HG02798 (cell line): ENCODE data around the gene PCDHB3.
"Not testable (repeated sequence)": the region's sequence is repeated elsewhere in the genome, so short reads cannot be mapped to it uniquely, and the experiment has no call there.

Experiments used
- ATAC-seq: cut with Tn5 transposase; IDR thresholded peaks from one replicate; pipeline ENCODE4 v1.9.1; 2021; ENCODE audit warnings: mild to moderate bottlenecking; ENCODE audit not compliant: unreplicated experiment, poor library complexity

PCDHB3 gene

DNA sequence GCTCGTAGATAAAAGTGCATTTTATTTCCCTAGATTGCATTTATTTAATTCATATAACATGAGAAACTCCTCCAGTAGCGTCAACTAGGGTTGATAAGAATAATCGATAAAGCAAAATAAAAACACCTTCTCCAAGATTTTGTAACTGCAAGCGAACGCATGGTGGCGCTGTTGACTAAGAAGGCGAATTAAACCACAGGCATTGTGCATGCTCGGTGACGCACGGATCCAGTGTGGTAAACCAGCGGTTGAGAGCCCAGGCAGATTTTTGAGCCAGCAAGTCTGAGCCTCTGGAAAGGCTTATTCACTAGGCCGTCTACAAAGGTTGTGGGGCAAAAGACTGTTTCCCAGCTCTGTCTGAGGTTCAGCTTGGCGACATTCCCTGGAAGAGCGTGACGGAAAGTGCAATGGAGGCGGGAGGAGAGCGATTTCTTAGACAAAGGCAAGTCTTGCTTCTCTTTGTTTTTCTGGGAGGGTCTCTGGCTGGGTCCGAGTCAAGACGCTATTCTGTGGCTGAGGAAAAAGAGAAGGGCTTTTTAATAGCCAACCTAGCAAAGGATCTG is at the start of gene PCDHB3:
PCDHB3 (plus strand) TSS at position 231 of the 563 bp plus-strand sequence; CDS start at position 408, 177 bp downstream.
- no peak for ATAC-seq

DNA sequence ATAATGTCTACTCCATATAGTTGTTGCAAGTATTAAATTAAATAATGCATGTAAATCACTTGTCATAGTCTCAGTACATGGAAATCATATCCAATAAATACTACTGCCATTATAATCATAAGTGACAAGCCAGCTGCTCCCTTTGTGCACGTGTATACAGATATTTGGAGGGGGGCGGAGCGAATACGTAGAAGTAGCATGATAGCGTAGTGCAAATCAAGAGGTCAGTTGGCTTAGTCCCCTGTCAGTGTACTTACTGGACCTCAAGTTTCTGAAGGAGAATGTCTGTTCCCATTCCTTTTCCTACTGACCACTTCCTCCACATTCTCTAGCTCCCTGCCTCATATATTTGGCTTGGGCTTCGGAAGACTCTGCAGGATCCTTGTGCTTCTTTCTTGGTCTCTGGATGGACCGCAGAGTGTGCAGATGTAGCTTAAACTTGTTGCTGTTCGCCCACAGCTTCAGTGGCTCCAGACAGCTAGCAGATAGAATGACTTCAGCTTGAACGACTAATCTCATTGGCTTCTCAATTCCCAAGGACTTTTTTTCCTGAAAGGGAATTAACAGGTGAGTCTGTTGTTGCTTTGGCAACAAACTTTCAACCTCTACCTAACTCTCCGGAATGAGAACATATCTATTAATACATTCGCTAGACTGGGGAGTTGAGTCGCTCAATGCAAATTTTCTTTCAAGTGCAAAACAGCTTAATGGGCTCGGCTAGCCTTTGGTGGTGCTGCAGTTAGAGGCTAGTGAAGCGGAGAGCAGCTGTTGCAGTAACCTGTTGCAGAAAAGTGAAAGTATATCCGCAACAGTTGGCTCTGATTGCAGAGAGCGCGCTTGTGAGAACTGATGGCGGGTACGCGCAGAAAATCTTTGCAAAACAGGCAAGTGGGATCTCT is 49.4 kb upstream of the PCDHB3 start, which contains the start of gene PCDHB1:
PCDHB1 (plus strand) TSS at position 753 of the 899 bp plus-strand sequence; CDS start at position 850, 97 bp downstream.
- ATAC-seq, result no peak

DNA sequence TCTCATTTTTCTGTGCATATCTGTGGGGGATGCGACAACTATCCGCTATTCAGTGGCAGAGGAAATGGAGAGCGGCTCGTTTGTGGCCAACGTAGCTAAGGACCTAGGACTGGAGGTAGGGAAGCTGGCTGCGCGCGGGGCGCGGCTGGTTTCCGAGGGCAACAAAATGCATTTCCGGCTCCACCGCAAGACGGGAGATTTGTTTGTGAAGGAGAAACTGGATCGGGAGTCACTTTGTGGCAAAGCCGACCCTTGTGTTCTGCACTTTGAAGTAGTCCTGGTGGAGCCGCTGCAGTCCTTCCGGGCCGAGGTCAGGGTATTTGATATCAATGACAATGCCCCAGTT is 48.8 kb upstream of the PCDHB3 start:
- ATAC-seq, result no peak

DNA sequence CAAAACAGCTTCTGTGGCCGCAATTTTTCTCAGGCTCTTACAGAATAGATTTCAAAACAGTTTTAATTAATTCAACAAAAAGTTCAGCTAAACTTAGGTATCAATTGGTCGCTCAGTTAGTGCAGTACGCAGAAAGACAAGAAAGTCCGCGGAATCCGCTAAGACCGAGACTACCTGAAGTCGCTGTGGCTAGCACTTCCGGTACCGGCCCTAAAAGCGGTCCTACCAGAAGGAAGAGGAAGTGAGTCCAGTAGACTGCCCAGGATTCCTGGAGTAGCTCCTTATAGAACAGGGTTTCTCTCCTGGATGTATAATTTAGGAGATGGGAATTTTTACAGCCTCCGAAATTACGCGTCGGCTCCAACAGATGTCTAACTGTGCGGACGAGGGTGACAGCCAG is 22.4 kb upstream of the PCDHB3 start:
- no peak for ATAC-seq

DNA sequence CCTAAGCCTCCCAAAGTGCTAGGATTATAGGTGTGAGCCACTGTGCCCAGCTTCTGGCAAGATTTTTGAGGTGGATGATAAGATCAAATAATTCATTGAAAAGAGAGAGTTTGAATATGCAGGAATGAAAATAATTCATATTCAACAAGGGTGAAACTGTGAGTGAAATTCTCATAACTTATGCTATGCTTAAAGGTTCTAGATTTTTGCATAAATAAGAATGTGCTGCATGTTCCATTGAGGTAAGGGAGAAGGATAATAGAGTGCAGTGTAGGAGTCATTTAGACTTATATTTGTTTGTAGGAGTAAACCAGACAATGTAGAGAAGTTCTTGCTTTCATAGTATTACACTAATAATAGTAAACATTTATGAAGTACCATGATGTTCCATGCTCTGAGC is 18.0 kb upstream of the PCDHB3 start:
- no peak for ATAC-seq

DNA sequence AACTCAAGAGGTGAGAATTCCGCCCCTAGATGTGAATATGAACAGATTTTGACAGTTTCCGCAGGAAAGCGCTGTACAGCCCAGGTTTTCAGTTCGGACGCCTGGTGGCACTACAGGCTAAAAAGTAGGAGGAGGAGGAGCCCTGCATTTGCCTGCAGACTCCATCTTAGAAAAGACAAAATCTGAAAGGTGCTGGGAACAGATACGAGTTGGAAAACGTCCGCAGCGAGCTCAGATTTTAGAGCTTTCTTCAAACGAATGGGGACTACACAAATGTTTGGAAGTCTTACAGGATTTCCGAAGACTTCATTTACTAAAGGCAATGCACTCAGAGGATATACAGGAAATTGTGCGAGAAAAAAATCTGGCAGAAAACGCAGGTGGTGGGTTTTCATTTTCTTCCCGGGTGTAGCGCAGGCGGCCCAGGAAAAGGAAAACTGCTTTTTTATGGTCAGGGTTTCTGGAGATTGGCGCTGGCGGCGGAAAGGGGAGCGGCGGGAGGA is 15.7 kb upstream of the PCDHB3 start:
- no peak for ATAC-seq

DNA sequence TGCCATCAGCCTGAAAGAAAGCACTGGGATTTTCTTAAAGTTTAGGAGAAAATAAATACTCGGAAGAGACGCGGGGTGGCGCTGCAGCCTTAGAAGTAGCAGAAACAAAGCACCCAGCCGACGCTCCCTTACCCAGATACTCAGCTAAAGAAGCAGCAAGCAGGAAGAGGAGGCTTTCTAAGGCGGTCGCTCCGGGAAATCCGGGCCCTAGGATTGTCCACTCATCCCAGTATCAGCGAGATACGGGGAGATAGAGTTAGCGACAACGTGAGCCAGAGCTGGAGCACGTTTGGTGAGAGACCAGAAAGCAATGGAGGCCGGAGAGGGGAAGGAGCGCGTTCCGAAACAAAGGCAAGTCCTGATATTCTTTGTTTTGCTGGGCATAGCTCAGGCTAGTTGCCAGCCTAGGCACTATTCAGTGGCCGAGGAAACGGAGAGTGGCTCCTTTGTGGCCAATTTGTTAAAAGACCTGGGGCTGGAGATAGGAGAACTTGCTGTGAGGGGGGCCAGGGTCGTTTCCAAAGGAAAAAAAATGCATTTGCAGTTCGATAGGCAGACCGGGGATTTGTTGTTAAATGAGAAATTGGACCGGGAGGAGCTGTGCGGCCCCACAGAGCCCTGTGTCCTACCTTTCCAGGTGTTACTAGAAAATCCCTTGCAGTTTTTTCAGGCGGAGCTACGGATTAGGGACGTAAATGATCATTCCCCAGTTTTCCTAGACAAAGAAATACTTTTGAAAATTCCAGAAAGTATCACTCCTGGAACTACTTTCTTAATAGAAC is 5.6 kb upstream of the PCDHB3 start, which contains the start of gene PCDHB2:
PCDHB2 (plus strand) TSS at position 135 of the 782 bp plus-strand sequence; CDS start at position 311, 176 bp downstream.
- no peak for ATAC-seq

DNA sequence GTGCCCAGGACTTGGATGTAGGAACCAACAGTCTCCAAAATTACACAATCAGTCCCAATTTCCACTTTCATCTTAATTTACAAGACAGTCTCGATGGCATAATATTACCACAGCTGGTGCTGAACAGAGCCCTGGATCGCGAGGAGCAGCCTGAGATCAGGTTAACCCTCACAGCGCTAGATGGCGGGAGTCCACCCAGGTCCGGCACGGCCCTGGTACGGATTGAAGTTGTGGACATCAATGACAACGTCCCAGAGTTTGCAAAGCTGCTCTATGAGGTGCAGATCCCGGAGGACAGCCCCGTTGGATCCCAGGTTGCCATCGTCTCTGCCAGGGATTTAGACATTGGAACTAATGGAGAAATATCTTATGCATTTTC is 5.0 kb upstream of the PCDHB3 start:
- ATAC-seq, result no peak

DNA sequence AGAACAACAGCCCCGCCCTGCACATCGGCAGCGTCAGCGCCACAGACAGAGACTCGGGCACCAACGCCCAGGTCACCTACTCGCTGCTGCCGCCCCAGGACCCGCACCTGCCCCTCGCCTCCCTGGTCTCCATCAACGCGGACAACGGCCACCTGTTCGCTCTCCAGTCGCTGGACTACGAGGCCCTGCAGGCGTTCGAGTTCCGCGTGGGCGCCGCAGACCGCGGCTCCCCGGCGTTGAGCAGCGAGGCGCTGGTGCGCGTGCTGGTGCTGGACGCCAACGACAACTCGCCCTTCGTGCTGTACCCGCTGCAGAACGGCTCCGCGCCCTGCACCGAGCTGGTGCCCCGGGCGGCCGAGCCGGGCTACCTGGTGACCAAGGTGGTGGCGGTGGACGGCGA is 4.1 kb upstream of the PCDHB3 start:
- not testable (repeated sequence) for ATAC-seq

DNA sequence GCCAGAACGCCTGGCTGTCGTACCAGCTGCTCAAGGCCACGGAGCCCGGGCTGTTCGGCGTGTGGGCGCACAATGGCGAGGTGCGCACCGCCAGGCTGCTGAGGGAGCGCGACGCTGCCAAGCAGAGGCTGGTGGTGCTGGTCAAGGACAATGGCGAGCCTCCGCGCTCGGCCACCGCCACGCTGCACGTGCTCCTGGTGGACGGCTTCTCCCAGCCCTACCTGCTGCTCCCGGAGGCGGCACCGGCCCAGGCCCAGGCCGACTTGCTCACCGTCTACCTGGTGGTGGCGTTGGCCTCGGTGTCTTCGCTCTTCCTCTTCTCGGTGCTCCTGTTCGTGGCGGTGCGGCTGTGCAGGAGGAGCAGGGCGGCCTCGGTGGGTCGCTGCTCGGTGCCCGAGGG is 3.7 kb upstream of the PCDHB3 start:
- ATAC-seq, result not testable (repeated sequence)

DNA sequence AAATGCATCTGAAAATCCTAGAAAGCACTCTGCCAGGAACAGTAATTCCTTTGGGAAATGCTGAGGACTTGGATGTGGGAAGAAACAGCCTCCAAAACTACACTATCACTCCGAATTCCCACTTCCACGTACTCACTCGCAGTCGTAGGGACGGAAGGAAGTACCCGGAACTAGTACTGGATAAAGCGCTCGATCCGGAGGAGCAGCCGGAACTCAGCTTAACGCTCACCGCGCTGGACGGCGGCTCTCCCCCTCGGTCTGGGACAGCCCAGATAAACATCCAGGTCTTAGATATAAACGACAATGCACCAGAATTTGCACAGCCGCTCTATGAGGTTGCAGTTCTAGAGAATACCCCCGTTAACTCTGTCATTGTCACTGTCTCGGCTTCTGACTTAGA is 786 bp downstream of the PCDHB3 start:
- no peak for ATAC-seq

DNA sequence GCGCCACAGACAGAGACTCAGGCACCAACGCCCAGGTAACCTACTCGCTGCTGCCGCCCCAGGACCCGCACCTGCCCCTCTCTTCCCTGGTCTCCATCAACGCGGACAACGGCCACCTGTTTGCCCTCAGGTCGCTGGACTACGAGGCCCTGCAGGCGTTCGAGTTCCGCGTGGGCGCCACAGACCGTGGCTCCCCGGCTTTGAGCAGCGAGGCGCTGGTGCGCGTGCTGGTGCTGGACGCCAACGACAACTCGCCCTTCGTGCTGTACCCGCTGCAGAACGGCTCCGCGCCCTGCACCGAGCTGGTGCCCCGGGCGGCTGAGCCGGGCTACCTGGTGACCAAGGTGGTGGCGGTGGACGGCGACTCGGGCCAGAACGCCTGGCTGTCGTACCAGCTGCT is 1.8 kb downstream of the PCDHB3 start:
- ATAC-seq, result not testable (repeated sequence)

DNA sequence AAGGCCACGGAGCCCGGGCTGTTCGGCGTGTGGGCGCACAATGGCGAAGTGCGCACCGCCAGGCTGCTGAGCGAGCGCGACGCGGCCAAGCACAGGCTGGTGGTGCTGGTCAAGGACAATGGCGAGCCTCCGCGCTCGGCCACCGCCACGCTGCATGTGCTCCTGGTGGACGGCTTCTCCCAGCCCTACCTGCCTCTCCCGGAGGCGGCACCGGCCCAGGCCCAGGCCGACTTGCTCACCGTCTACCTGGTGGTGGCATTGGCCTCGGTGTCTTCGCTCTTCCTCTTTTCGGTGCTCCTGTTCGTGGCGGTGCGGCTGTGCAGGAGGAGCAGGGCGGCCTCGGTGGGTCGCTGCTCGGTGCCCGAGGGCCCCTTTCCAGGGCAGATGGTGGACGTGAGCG is 2.2 kb downstream of the PCDHB3 start:
- not testable (repeated sequence) for ATAC-seq

DNA sequence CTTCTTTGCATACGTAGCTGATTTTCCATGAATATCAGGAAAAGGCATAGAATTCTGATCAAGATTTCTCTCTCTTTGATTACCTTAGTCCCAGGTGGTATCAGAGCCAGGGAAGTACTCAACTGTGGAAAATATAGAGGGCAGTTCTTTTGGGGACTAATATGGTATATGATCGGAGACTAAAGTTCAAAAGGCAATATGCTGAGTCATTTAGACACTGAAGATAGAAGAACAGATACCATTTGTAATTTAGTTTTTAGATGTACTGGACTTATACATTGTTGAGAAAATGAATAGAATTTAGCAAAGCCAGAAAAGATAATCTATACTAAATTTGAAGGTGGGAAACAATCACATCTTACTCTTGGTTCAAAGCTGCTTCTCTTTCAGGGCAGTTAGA is 5.1 kb downstream of the PCDHB3 start:
- no peak for ATAC-seq

DNA sequence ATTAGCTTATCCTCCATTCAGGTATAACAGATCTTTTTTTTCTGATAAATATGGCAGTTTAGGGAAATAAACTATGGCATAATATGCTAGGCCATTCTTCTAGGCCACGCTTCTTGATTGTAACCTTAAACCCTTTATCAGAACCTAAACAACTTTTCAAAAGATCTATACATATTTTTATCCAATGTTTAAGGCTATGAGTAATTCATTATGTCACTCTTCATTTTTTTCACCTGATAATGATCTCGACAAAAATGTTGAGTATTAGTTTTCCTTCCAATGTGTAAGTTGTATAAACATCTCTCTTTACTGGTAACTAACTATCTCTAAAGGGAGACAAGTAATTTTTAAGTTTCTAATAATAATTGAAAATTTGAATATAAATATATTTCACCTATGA is 19.0 kb downstream of the PCDHB3 start:
- ATAC-seq, result no peak

DNA sequence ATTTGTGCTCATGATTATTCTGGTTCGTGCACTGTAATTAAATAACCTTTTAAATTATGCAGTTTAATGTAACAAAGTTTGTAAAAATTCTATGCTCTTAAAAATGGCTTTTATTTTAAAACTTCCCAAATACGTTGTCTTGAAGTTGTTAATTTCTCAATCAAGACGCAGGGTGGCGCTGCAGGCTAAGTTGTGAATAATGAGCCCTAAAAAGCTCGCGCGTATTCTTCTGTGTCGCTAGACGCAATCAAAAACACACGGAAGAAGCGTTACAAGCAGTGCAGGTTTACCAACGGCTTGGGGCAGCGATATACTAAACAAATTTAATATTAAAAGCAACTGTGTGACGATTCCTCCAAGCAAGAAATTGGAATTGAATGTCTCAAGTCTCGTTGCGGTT is 21.3 kb downstream of the PCDHB3 start, which contains the start of gene PCDHB4:
PCDHB4 (plus strand) TSS at position 256 of the 400 bp plus-strand sequence. CDS start 181 bp downstream, outside the sequence.
- no peak for ATAC-seq

DNA sequence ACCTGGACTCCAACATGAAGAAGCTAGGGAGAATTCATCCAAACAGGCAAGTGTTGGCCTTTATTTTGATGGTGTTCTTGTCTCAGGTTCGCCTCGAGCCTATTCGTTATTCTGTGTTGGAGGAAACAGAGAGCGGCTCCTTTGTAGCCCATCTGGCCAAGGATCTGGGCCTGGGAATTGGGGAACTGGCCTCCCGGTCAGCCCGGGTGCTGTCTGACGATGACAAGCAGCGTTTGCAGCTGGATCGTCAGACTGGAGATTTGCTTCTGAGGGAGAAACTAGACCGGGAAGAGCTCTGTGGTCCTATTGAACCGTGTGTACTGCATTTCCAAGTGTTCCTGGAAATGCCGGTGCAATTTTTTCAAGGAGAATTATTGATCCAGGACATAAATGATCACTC is 21.7 kb downstream of the PCDHB3 start:
- no peak for ATAC-seq

DNA sequence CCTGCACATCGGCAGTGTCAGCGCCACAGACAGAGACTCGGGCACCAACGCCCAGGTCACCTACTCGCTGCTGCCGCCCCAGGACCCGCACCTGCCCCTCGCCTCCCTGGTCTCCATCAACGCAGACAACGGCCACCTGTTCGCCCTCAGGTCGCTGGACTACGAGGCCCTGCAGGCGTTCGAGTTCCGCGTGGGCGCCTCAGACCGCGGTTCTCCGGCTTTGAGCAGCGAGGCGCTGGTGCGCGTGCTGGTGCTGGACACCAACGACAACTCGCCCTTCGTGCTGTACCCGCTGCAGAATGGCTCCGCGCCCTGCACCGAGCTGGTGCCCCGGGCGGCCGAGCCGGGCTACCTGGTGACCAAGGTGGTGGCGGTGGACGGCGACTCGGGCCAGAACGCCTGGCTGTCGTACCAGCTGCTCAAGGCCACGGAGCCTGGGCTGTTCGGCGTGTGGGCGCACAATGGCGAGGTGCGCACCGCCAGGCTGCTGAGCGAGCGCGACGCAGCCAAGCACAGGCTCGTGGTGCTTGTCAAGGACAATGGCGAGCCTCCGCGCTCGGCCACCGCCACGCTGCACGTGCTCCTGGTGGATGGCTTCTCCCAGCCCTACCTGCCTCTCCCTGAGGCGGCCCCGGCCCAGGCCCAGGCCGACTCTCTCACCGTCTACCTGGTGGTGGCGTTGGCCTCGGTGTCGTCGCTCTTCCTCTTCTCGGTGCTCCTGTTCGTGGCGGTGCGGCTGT is 23.3 kb downstream of the PCDHB3 start:
- not testable (repeated sequence) for ATAC-seq

DNA sequence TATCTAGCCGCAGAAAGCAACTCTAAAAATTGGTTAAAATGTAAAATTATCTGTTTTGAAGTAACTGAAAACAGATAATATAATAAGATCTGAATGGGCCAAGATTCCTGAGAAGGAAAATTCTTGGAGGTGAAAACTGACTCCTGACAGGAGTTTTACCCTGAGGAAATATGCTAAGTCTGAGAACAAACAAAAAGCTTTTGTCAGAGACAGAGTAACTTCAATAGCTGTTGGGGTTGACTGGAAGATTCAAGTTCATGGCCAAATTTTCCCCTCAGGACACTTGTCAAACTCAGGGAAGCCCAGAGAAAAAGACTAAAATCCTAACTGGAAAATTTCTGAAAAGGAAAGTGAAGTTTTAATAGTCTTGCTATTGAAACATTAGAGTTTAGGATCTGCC is 27.0 kb downstream of the PCDHB3 start:
- ATAC-seq, result no peak
